Measurements from ENCODE around the gene PIK3C3.

The PIK3C3 gene

GRCh38 chr18:42039396-42039795 lies 84.4 kb downstream of the PIK3C3 start:
- TF ChIP-seq CTCF (IDR thresholded peaks at IDR 0.05) = no peak

GRCh38 chr18:42041793-42042192 lies 86.8 kb downstream of the PIK3C3 start:
- no peak for TF ChIP-seq CTCF (IDR thresholded peaks at IDR 0.05)

- no peak for TF ChIP-seq CTCF (IDR thresholded peaks at IDR 0.05)
Observed at GRCh38 chr18:42045346-42045745, 90.3 kb downstream of the PIK3C3 start.

GRCh38 chr18:42047721-42048120 lies 92.7 kb downstream of the PIK3C3 start:
- TF ChIP-seq CTCF (IDR thresholded peaks at IDR 0.05) = no peak

GRCh38 chr18:42048158-42048557 lies 93.1 kb downstream of the PIK3C3 start:
- TF ChIP-seq CTCF (IDR thresholded peaks at IDR 0.05) = no peak

GRCh38 chr18:42051411-42051810 lies 96.4 kb downstream of the PIK3C3 start:
- no peak for TF ChIP-seq CTCF (IDR thresholded peaks at IDR 0.05)

- TF ChIP-seq CTCF (IDR thresholded peaks at IDR 0.05) = peak; percentile 51; the same call in 1 of the 2 replicates
Observed at GRCh38 chr18:42052122-42052708, 97.2 kb downstream of the PIK3C3 start.

Data from LNCAP (cell line).